H1 (cell line): ENCODE data around the gene AGAP1. TPM values are rescaled to one million over a fixed set of nuclear protein-coding genes. Genes with fewer than 3 reads are reported as not detected.

ENCODE experiments used
- CTCF ChIA-PET: fragments of 300-600 bp; sonication (Branson Sonifier 250); formaldehyde crosslinking; loops from one replicate; lab custom pipeline; 2021; ENCODE audit not compliant: partially characterized antibody; lab: Charles Lee
- POLR2A ChIA-PET: fragments of 300-600 bp; sonication (Branson Sonifier 250); formaldehyde crosslinking; loops from one replicate; lab custom pipeline; 2021; ENCODE audit warnings: inconsistent platforms; ENCODE audit not compliant: partially characterized antibody; lab: Charles Lee
- DNase-seq, 2 experiments: peaks; one replicate each; pipeline versions ENCODE4 v3.0.0 to v3.0.0-alpha.2; 2010 to 2022; ENCODE audit warnings: low spot score in 2 of 2, low read depth in 1 of 2, mixed read lengths in 1 of 2
- FAIRE-seq: peaks from 2 replicates; lab custom pipeline; 2011; peaks lifted over from hg19 to GRCh38; lab: Jason Lieb, UNC
- H2AFZ ChIP-seq: 2 replicates; pipeline ENCODE4 v1.8.1; 2012; ENCODE audit warnings: low read length, inconsistent platforms
- H2AK5ac ChIP-seq: 2 replicates; pipeline ENCODE4 v1.6.1; 2013; ENCODE audit warnings: low read depth, low read length
- H2BK120ac ChIP-seq: replicated peaks from 2 replicates; pipeline ENCODE3; 2013; ENCODE audit warnings: low read depth, low read length, inconsistent platforms
- H2BK12ac ChIP-seq: 2 replicates; pipeline ENCODE4 v1.6.1; 2013; ENCODE audit warnings: low read depth, low read length
- H2BK15ac ChIP-seq: 2 replicates; pipeline ENCODE4 v1.6.1; 2013; ENCODE audit warnings: low read length
- H2BK20ac ChIP-seq: 2 replicates; pipeline ENCODE4 v1.6.1; 2013; ENCODE audit warnings: low read length
- H2BK5ac ChIP-seq: 2 replicates; pipeline ENCODE4 v1.6.1; 2013; ENCODE audit warnings: low read depth, low read length
- H3K14ac ChIP-seq: 2 replicates; pipeline ENCODE4 v1.6.1; 2013; ENCODE audit warnings: inconsistent platforms; ENCODE audit not compliant: insufficient read length
- H3K18ac ChIP-seq: 2 replicates; pipeline ENCODE4 v1.6.1; 2013; ENCODE audit warnings: low read length; ENCODE audit errors: extremely low read depth
- H3K23ac ChIP-seq: 2 replicates; pipeline ENCODE4 v1.6.1; 2013; ENCODE audit warnings: inconsistent platforms; ENCODE audit not compliant: insufficient read length
- H3K23me2 ChIP-seq: 2 replicates; pipeline ENCODE4 v1.6.1; 2013; ENCODE audit warnings: low read depth, low read length
- H3K27ac ChIP-seq: 2 replicates; pipeline ENCODE4 v1.6.1; 2011; ENCODE audit warnings: low read depth, low read length, inconsistent platforms
- H3K27me3 ChIP-seq, 4 experiments: replicated peaks in 1 of 4; 1 replicate in 1 of 4; 2 replicates in 3 of 4; pipeline versions ENCODE4 v1.6.1 to v1.8.1; 2011 to 2013; ENCODE audit warnings: low read length in 3 of 4, mild to moderate bottlenecking in 3 of 4, inconsistent platforms in 2 of 4, mixed read lengths in 2 of 4, moderate library complexity in 1 of 4; ENCODE audit not compliant: control insufficient read depth in 3 of 4, insufficient read depth in 3 of 4; ENCODE audit errors: extremely low read depth in 1 of 4
- H3K36me3 ChIP-seq, 4 experiments: 2 replicates each; pipeline versions ENCODE4 v1.6.1 to v1.8.1; 2011 to 2013; ENCODE audit warnings: mild to moderate bottlenecking in 4 of 4, low read length in 3 of 4, moderate library complexity in 2 of 4, control low read depth in 1 of 4, inconsistent platforms in 1 of 4; ENCODE audit not compliant: insufficient read depth in 4 of 4, control insufficient read depth in 2 of 4
- H3K4ac ChIP-seq: replicated peaks from 2 replicates; pipeline ENCODE3; 2013; ENCODE audit warnings: low read length, low read depth, mixed read lengths, inconsistent platforms; ENCODE audit not compliant: insufficient read length
- H3K4me1 ChIP-seq, 4 experiments: replicated peaks in 1 of 4; 1 replicate in 1 of 4; 2 replicates in 3 of 4; pipeline versions ENCODE4 v1.6.1 to v1.8.1; 2011 to 2013; ENCODE audit warnings: low read length in 3 of 4, inconsistent platforms in 2 of 4, mixed read lengths in 1 of 4; ENCODE audit not compliant: insufficient read depth in 4 of 4, control insufficient read depth in 3 of 4
- H3K4me2 ChIP-seq, 2 experiments: 2 replicates each; pipeline versions ENCODE4 v1.6.1 to v1.8.1; 2011 to 2013; ENCODE audit warnings: low read depth in 2 of 2, low read length in 2 of 2, control low read depth in 1 of 2, inconsistent platforms in 1 of 2, mild to moderate bottlenecking in 1 of 2; ENCODE audit not compliant: insufficient read depth in 1 of 2
- H3K4me3 ChIP-seq, 4 experiments: fragments of 200-600, 300-600 bp in 1 of 4; sonication (generic), shearing (Covaris generic), sonication (Bioruptor Twin) in 1 of 4; 2 replicates each; pipeline versions ENCODE4 v1.5.1 to v1.8.1; 2011 to 2016; ENCODE audit warnings: low read length in 4 of 4, low read depth in 3 of 4, control low read depth in 2 of 4, inconsistent platforms in 2 of 4, mild to moderate bottlenecking in 2 of 4, mixed read lengths in 1 of 4, moderate library complexity in 1 of 4; ENCODE audit not compliant: insufficient read depth in 2 of 4; ENCODE audit errors: extremely low read depth in 1 of 4
- H3K56ac ChIP-seq: replicated peaks from 2 replicates; pipeline ENCODE3; 2013; ENCODE audit warnings: low read depth, mild to moderate bottlenecking, mixed read lengths, low read length, inconsistent platforms; ENCODE audit not compliant: insufficient read length
- H3K79me1 ChIP-seq: 2 replicates; pipeline ENCODE4 v1.6.1; 2013; ENCODE audit warnings: low read depth, low read length, control low read depth
- H3K79me2 ChIP-seq, 2 experiments: 2 replicates each; pipeline versions ENCODE4 v1.6.1 to v1.8.1; 2012 to 2013; ENCODE audit warnings: low read length in 2 of 2, mild to moderate bottlenecking in 2 of 2, inconsistent platforms in 1 of 2; ENCODE audit not compliant: insufficient read depth in 2 of 2, control insufficient read depth in 1 of 2
- H3K9ac ChIP-seq, 4 experiments: replicated peaks in 1 of 4; 1 replicate in 1 of 4; 2 replicates in 3 of 4; pipeline versions ENCODE4 v1.6.1 to v1.8.1; 2011 to 2013; ENCODE audit warnings: low read depth in 3 of 4, low read length in 3 of 4, control low read depth in 2 of 4, mild to moderate bottlenecking in 2 of 4, moderate library complexity in 2 of 4, inconsistent platforms in 1 of 4; ENCODE audit errors: extremely low read depth in 1 of 4
- H3K9me3 ChIP-seq, 2 experiments: 2 replicates each; pipeline versions ENCODE4 v1.6.1 to v1.8.1; 2012 to 2013; ENCODE audit warnings: mild to moderate bottlenecking in 2 of 2, moderate library complexity in 2 of 2, control low read depth in 1 of 2, inconsistent platforms in 1 of 2, low read depth in 1 of 2, low read length in 1 of 2, mixed read lengths in 1 of 2; ENCODE audit not compliant: insufficient read depth in 2 of 2
- H4K20me1 ChIP-seq, 2 experiments: replicated peaks in 1 of 2; 2 replicates each; pipeline versions ENCODE3 to v1.8.1; 2011 to 2013; ENCODE audit warnings: inconsistent platforms in 2 of 2, low read length in 2 of 2, mild to moderate bottlenecking in 1 of 2; ENCODE audit not compliant: insufficient read depth in 2 of 2, control insufficient read depth in 1 of 2
- H4K5ac ChIP-seq: 2 replicates; pipeline ENCODE4 v1.6.1; 2013; ENCODE audit warnings: low read length, low read depth, mixed read lengths, inconsistent platforms; ENCODE audit not compliant: insufficient read length
- H4K8ac ChIP-seq: 2 replicates; pipeline ENCODE4 v1.8.0; 2013; ENCODE audit warnings: mild to moderate bottlenecking, moderate library complexity, low read length, inconsistent platforms; ENCODE audit not compliant: insufficient read depth; ENCODE audit errors: extremely low read depth
- H4K91ac ChIP-seq: replicated peaks from 2 replicates; pipeline ENCODE3; 2013; ENCODE audit warnings: low read length, mixed read lengths, inconsistent platforms; ENCODE audit not compliant: insufficient read length
- CEBPB ChIP-seq: IDR thresholded peaks from 2 replicates; pipeline ENCODE4 v1.6.1; 2012; ENCODE audit warnings: low read depth, low read length
- GTF2F1 ChIP-seq: IDR thresholded peaks from 2 replicates; pipeline ENCODE4 v1.6.1; 2012; ENCODE audit warnings: low read depth, low read length, improper control_type of control experiment, borderline replicate concordance
- KDM5A ChIP-seq: fragments of 200-600 bp; IDR thresholded peaks from 2 replicates; pipeline ENCODE4 v1.7.1; 2012; ENCODE audit warnings: mild to moderate bottlenecking, low read length, inconsistent platforms, mixed read lengths
- POLR2AphosphoS5 ChIP-seq: IDR thresholded peaks from 2 replicates; pipeline ENCODE4 v1.6.1; 2011; ENCODE audit warnings: low read depth, low read length
- SIN3A ChIP-seq, 2 experiments: IDR thresholded peaks in 1 of 2; conservative IDR thresholded peaks in 1 of 2; 2 replicates each; pipeline ENCODE4 v1.6.1; 2011 to 2012; ENCODE audit warnings: low read length in 2 of 2, improper control_type of control experiment in 1 of 2, low read depth in 1 of 2, mild to moderate bottlenecking in 1 of 2
- SUZ12 ChIP-seq: fragments of 200-600 bp; sonication (generic); IDR thresholded peaks from 2 replicates; pipeline ENCODE4 v1.6.1; 2012; ENCODE audit warnings: mild to moderate bottlenecking, inconsistent platforms, low read length, moderate library complexity, mixed read lengths
- TAF1 ChIP-seq: IDR thresholded peaks from 2 replicates; pipeline ENCODE4 v1.6.1; 2011; ENCODE audit warnings: mild to moderate bottlenecking, low read depth, low read length
- TEAD4 ChIP-seq: IDR thresholded peaks from 2 replicates; pipeline ENCODE4 v1.6.1; 2012; ENCODE audit warnings: low read depth, low read length, inconsistent platforms, mixed read lengths
- YY1 ChIP-seq: IDR thresholded peaks from 2 replicates; pipeline ENCODE4 v1.6.1; 2011; ENCODE audit warnings: low read depth, mild to moderate bottlenecking, low read length
- ZNF274 ChIP-seq: IDR thresholded peaks from 2 replicates; pipeline ENCODE4 v1.7.0; 2012; ENCODE audit warnings: low read length, borderline replicate concordance; ENCODE audit errors: extremely low read depth
- WGBS, 2 experiments: shearing (Covaris generic) in 1 of 2; methylation state at CpG; one replicate each; pipeline versions ENCODE4 v1.1.6 to v1.1.7; 2013 to 2015; ENCODE audit warnings: low lambda C conversion rate in 2 of 2, mixed read lengths in 2 of 2, inconsistent platforms in 1 of 2, low coverage in 1 of 2, missing lambda C conversion rate in 1 of 2; ENCODE audit not compliant: insufficient replicate concordance in 2 of 2, insufficient coverage in 1 of 2, insufficient read length in 1 of 2; ENCODE audit errors: extremely low coverage in 1 of 2, missing lambda C conversion rate in 1 of 2; 5-methylcytosine and 5-hydroxymethylcytosine counted together
- polyA plus RNA-seq, 7 experiments: library from polyadenylated mRNA; depleted of rRNA in 3 of 7; stranded (reverse) in 5 of 7; unstranded in 2 of 7; fragments of >200 nt in 5 of 7; fragments of 200-250 nt in 2 of 7; gene quantifications; 1 replicate in 5 of 7; 2 replicates in 1 of 7; 4 replicates in 1 of 7; pipeline versions ENCODE4 v1.2.1 to v1.2.3, GENCODE V29; 2011 to 2013; ENCODE audit warnings: missing spikeins in 2 of 7, mixed read lengths in 2 of 7
- total RNA-seq: library from RNA; stranded (reverse); fragmentation: NEBNext Ultra II Directional; extraction: Animal tissue kit (Norgen Biotek cat#: 25700); gene quantifications from 2 replicates; pipeline ENCODE4 v1.2.1, GENCODE V29; 2021
- TF ChIP-seq, protein P1 (sequence below): IDR thresholded peaks from 2 replicates; pipeline ENCODE4 v1.6.1; 2011; ENCODE audit warnings: low read length, improper control_type of control experiment
- TF ChIP-seq, protein P2 (sequence below): IDR thresholded peaks from 2 replicates; pipeline ENCODE4 v1.6.1; 2012; ENCODE audit warnings: inconsistent platforms

The AGAP1 gene
- total and polyA plus RNA-seq, 2 of the 8 experiments (the other 6 are each of a cell fraction or from before 2014, with no cell fraction given): 18.1 to 39.4 TPM

DNA sequence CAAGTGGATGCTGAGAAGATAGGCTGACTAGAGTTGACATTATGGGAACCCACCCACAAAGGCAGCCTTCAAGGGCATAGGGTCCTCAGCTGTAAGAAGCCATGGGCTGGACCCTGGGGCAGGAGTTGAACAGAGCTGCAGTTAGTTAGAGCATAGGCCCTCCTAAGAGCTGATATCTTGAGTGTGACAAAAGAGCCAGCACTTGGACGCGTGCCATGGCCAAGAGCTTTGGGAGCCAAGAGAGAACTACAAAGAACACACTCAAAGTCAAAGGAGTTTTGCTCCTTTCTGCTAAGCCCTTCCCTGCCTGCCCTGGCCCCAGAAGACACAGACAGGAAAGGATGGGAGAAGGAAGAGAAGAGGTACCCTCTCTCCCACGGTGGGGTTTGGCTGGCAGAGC lies 29.9 kb upstream of the AGAP1 start:
- Histone ChIP-seq H2AK5ac (no peak overlapping the region), H3K4me3 (no peak overlapping the region), H4K5ac (no peak overlapping the region), H3K9ac (no peak overlapping the region), H2BK20ac (no peak overlapping the region), H3K18ac (no peak overlapping the region), H3K23me2 (no peaks in the 10 kb centered on the region), H4K8ac (0 out of 2 replicates have a peak overlapping the region, but pooled peaks have one; percentile 0), H3K23ac (no peak overlapping the region), H3K14ac (no peak overlapping the region), H3K27me3 (no peaks in the 10 kb centered on the region), H2BK5ac (no peak overlapping the region), H2AFZ (no peak overlapping the region), H4K20me1 (no peaks in the 10 kb centered on the region), H3K79me2 (no peaks in the 10 kb centered on the region), H3K4ac (no peak overlapping the region), H3K36me3 (no peaks in the 10 kb centered on the region), H2BK120ac (no peak overlapping the region), H3K79me1 (no peaks in the 10 kb centered on the region), H3K27ac (no peak overlapping the region), H3K4me2 (no peak overlapping the region), H4K91ac (no peak overlapping the region), H3K4me1 (peaks cover 0 to 1% (median 1%) of the 10 kb centered on the region in 4 experiments; a peak in 3 of 7 replicates), H3K9me3 (no peaks in the 10 kb centered on the region), H3K56ac (no peak overlapping the region), H2BK12ac (no peak overlapping the region), H2BK15ac (no peak overlapping the region)
- WGBS, 2 experiments: 93% methylated on average over 3 of the region's 3 CpGs; no CpG with 5 or more reads in 1 of the 2 experiments
- DNase-seq (no peak), FAIRE-seq (no peak)
- POLR2A ChIA-PET: interaction anchor here (1.3 kb wide), 1 partner anchor 15 kb away, joined by 3 read pairs; no protein-coding TSS in a partner anchor
- CTCF ChIA-PET: interaction anchor here (1.2 to 2.7 kb wide), 2 partner anchors 88 to 130 kb away, joined by 3 to 7 read pairs; no protein-coding TSS in a partner anchor
- TF ChIP-seq GTF2F1 (no peak), SUZ12 (no peak), POLR2AphosphoS5 (no peak), CEBPB (no peak), TAF1 (no peak), ZNF274 (no peak), TEAD4 (no peak), SIN3A (conservative IDR thresholded peaks at IDR 0.05 in 1 of 2, IDR thresholded peaks at IDR 0.05 in 1 of 2; ENCODE audit: low read depth in 1 of 2, low read length in 2 of 2) (no peak), KDM5A (no peak), YY1 (no peak)
- TF ChIP-seq, protein P1, sequence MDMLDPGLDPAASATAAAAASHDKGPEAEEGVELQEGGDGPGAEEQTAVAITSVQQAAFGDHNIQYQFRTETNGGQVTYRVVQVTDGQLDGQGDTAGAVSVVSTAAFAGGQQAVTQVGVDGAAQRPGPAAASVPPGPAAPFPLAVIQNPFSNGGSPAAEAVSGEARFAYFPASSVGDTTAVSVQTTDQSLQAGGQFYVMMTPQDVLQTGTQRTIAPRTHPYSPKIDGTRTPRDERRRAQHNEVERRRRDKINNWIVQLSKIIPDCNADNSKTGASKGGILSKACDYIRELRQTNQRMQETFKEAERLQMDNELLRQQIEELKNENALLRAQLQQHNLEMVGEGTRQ: no peak
- TF ChIP-seq, protein P2, sequence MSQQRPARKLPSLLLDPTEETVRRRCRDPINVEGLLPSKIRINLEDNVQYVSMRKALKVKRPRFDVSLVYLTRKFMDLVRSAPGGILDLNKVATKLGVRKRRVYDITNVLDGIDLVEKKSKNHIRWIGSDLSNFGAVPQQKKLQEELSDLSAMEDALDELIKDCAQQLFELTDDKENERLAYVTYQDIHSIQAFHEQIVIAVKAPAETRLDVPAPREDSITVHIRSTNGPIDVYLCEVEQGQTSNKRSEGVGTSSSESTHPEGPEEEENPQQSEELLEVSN: no peak
